Measurements from ENCODE around the gene RPF1.
"Not testable (repeated sequence)": the region's sequence is repeated elsewhere in the genome, so short reads cannot be mapped to it uniquely, and the experiment has no call there.

Gene RPF1

DNA sequence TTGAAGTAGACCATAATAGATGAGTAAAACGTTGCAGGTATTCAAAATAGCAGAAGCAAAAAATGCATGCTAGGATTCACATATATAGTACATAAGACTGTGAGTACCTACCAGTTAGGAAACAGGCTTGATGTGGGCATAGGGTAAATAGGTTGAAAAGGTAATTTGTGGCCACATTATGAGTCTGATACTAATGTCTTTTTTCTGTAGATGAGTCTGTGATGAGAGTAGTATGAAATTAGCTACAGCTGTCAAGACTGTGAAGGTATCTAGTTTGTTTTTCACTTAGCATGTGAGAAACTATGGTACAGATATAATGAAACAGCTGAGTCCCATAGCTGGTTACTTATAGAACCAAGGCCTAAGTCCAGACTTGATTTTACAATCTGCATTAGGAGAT lies 14.7 kb downstream of the RPF1 start:
- no peak for DNase-seq

DNA sequence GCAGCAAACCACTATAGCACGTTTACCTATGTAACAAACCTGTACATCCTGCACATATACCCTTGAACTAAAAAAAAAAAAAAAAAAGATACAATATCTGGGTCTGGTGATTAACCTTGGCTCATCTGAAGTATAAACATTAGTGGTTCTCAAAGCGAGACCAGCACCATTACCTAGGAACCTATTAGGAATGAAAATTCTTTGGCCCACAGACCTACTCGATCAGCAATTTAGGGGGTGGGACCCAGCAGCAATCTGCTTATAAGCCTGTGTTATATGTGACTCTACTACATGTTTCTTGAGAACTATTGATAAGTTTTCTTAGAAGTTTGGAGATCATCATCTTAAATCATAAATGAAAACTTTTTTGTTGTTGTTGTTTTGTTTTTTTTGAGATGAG lies 17.4 kb downstream of the RPF1 start:
- DNase-seq: no peak

DNA sequence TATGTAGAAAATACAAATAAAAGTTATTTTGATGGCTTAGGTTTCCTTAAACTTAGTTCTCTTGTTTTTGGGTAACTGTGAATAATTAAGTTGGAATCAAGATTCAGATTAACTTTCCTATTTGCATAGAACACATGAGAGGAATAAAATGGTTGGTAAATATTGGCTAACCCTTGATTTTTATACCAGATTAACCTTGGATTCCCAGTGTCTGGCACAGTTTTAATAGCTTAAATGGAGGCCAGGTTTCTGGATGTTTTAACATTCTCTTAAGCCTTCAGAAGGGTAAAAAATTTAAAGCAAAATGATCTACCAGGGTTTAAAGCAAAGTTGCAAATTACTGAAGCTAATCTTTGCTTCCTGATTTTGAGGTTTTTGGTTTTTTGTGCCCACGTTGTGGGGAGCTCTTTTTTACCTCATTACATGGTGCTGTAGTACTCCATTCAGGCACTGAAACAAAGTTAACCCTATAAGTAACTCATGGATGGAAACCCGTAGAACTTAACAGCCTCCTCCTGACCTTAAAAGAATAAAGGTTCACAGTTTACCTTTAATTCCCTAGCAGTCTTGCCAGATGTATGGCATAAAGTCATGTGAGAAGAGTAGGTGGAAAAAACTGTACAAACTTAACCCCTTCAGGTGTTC lies 18.7 kb downstream of the RPF1 start:
- DNase-seq: no peak

DNA sequence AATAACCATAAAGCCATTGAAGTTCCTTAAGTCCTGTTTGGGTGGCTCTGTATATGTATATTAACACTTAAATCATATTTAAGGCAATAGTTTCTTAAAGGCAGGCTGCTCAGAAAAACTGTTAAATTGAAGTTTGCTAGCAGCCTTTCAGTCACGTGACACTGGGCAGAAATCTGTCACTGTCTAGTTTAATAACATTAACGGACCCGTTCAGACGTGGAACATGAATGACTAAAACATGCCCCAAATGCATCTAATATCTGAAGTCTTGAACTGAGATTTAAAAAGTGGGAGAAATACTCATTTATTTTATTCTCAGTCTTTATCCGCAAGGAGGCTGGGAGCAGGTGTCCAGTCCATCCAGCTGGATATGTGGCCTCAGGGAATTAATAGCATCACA lies 23.9 kb downstream of the RPF1 start:
- no peak for DNase-seq

DNA sequence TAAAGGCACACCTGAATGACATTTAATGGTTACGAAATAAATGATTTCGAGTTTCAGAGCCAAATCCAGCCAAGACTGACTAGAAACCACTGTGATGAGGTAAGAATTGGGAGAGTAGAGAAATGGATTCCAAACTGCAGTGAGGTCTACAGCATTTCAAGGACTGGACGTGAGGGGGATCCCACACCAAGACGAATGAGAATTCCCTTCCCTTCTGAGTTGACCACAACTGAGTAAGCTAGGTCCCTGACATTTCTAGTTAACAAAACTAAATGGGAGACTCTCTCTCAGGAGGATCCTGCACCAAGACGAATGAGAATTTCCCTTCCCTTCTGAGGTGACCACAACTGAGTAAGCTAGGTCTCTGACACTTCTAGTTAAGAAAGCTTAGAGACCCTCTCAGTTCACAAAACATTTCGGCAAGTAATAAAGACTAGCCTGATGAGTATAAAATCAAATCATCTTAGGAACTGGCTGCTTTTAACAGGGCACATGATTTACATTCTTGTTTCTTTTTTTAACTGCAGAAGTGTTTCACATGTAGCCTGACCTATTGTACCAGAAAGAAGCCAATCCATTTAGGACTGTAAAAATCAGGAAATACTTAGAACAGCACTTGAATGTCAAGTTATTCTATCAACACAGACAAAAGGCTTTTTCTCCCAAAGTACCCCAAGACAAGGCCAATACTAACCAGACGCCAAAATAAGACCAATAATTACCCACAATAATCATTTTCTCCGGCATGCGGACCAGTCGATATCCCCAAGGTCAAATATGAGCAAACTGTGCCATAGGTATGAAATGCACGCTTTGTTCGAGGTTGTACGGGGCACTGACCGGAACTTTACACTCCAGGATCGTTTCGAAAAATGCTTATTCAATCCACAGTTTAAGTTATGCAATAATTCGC lies 25.8 kb downstream of the RPF1 start:
- DNase-seq: no peak

DNA sequence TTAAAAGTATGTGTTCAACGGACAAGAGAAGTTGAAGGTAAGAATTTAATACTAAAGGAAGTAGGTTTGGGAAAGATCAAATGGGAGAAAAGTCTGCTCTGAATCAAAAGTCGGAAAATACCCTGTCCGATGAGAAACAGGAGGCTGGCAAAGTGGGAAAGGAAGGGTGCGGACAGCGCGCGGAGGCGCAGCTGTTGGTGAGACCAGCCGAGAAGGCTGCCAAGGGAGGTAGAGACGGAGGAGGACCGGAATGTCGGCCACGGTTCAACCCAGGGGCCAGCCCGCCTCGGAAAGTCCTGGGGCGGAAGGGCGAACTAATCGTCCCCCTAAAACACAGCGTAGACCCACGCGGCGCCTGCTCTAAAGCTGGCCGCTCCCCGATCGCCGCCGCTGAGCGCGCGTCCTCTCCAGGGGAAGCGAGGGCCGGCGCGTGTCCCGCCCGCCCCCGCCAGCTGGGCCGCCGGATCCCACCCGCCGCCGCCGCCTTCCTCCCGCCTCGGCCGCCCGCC lies 26.5 kb downstream of the RPF1 start:
- DNase-seq: no peak

DNA sequence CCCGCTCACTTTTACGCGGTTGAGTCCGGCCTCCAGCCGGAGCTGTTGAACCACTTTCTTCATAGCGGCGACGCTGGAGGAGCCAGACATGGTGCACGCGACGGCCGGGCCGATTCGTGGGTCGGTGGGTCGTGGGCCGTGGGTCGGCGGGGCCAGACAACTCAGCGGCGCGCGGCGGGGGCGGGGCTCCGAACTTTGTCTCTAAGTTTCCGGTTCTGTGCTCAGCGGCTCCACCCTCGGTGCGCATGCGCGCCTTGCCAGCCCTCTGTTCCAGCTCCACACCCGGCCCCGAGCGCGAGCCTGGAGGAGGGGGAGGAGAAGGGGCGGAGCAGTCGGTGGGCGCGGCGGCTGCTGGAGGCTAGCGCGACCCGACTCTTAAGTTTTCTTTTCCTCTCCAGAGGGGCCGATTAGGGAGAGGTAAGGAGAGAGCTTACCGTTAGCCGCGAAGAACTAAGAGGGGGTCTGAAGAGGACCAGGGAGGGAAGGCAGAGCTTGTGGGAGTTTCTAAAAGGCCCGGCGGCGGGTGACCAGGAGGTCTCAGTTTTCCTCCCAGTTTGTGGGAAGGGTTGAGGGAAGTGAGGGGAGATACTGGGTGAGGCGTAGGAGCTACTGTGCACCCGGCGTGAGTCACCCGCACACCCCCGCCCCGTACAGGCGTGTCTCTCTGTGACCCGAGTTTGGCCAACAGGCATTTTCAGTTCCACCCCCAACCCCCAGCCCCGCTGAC lies 27.1 kb downstream of the RPF1 start, which contains the start of the genes GNG5 and SPATA1:
TSS of gene GNG5 (minus strand) at position 580 of the 727 bp plus-strand sequence. CDS start at position 90, 490 bp downstream.
TSS of gene SPATA1 (plus strand) at position 385 of the 727 bp plus-strand sequence. CDS start 9,974 bp downstream, outside the sequence.
- DNase-seq: peak; percentile 92

DNA sequence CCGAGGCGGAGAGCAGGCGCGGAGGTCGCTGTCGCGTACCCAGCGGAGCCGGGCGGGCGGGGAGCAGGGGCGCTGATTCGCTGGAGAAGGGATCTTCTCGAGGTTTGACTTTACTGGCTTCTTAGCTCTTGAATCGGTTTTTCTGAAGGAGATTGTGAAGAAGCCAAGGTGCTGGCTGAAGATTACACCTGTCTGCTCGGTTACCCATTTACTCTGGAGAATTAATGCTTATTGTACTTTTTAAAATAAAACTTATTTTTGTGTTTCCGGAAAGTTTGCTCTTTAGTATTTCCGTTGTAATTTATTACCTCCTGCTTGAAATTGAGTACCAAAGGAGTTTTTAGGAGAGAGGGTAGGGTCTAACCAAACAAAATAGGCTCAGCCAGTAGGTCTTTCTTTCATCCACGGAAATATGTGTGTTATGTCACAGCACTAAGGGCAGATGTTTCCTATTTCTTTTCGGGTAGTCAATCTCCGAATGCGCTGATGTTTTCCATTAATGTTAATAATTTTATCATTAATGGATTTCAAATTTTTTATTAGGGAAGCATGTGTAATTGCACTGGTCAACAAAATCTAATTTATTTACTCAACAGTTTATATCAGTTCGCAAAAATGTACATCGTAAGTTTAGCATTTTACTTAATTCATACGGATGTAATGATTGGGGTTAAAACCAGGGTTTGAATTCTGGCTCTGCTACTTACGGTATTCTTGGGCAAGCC lies 27.8 kb downstream of the RPF1 start:
- DNase-seq: no peak

DNA sequence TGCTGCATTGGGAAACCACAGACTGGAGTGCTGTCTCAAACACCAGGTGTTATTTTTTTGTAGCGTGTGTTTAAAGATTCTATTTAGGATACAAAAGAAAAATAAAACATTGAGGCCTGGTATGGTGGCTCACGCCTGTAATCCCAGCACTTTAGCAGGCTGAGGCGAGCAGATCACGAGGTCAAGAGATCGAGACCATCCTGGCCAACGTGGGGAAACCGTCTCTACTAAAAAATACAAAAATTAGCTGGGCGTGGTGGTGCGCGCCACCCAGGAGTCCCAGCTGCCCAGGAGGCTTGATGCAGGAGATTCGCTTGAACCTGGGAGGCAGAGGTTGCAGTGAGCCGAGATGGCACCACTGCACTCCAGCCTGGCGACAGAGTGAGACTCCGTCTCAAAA lies 28.8 kb downstream of the RPF1 start:
- not testable (repeated sequence) for DNase-seq

DNA sequence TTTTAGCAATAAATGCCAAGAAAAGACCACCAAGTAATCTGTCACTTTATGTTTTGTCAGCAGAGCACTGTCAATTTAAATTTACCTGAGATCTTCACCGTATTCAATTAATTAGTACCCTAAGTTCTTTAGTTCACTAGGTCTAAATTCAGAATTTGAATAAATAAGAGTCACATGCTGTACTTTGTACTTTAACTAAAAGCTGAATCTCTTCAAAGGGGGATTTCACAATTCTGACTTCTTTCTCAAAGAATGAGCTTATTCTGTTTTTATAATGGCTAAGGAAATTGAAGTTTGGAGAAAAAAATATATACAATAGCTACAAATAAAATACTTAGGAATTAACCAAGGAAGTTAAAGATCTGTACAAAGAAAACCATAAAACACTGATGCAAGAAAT lies 29.4 kb downstream of the RPF1 start:
- no peak for DNase-seq

DNA sequence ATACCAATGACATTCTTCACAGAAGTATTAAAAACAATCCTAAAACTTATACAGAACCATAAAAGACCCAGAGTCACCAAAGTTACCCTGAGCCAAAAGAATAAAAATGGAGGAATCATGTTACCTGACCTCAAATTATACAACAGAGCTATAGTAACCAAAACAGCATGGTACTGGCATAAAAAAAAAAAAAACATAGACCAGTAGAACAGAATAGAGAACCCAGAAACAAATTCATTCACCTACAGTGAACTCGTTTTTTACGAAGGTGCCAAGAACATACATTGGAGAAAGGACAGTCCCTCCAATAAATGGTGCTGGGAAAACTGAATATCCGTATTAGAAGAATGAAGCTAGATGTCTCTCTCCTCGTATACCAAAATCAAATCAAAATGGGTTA lies 30.0 kb downstream of the RPF1 start:
- DNase-seq: no peak

DNA sequence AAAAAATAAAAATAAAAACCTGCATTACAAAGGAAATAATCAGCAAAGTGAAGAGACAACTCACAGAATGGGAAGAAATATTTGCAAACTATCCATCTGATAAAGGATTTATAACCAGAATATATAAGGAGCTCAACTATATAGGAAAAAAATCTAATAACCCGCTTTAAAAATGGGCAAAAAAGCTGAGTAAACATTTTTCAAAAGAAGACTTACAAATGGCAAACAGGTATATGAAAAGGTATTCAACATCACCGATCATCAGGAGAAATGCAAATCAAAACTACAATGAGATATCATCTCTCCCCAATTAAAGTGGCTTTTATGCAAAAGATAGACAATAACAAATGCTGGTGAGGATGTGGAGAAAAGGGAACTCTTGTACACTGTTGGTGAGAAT lies 31.1 kb downstream of the RPF1 start:
- DNase-seq: no peak

DNA sequence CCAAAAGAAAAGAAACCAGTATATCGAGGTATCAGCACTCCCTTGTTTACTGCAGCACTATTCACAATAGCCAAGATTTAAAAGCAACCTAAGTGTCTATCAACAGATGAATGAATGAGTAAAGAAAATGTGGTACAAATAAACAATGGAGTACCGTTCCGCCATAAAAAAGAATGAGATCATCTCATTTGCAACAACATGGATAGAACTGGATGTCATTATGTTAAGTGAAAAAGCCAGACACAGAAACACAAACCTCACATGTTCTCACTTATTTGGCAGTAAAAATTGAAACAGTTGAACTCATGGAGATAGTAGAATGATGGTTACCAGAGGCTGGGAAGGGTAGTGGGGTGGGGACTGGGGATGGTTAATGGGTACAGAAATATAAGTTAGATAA lies 31.6 kb downstream of the RPF1 start:
- DNase-seq: no peak

DNA sequence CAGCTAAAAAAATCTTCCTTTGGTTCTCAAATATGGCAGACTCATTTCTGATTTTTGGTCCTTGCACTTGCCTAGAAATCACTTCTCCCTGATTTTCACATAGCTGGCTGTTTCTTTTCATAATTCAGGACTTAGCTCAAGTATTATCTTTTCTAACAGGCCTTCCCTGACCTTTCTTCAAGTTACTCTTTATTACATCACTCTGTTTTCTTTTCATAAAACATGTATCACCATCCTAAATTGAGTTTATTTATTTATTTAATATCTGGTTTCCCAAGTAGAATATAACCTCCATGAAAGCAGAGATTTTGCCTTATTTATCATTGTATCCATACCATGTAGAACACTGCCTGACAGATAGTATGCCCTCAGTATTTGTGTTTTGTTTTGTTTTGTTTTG lies 45.5 kb downstream of the RPF1 start:
- no peak for DNase-seq

DNA sequence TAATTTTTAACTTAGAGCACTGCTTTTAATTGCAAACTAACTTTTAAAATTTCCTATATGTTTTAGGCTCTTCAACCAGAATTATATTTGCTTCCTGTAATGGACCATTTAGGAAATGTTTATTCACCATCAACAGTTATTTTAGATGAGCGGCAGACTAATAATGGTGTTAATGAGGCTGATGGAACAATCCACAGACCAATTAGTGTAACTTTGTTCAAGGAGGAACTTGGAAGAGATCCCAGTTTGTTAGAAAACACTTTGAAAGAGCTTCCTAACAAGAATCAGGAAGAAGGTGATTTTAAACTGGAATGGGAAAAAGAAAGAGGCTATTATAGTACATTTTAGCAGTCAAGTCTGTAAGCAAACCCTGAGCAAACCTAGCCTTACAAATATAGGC lies 46.7 kb downstream of the RPF1 start:
- no peak for DNase-seq

DNA sequence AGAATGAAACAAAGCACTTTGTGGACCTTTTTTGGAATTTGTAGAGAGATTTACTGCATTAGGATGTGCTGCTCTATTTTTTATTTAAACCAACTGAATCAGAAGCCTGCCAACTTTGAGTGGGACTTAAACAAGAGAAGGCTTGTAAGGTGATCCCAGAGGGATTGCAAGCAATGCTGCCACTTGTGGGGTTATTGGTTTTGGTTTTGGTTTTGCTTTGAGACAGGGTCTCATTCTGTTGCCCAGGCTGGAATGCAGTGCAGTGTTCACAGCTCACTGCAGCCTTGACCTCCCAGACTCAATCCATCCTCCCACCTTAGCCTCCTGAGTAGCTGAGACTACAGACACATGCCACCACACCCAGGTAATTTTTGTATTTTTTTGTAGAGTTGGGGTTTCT lies 59.5 kb downstream of the RPF1 start:
- no peak for DNase-seq

DNA sequence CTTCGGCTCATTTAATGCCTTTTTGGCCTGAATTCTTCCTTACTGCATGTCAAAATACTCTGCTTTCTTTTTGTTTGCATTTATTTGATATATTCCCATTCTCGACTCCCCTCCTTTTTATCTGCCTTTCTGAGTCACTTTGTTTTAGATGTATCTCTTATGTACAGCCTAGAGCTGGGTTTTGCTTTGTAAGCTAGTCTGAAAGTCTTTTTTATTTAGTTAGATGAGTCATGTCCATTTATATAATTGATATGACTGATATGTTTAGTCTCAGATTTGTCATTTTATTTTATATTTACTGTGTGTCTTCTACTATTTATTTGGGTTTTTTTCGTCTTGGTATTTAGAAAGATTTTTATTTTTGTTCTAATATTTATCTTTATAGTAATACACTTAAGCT lies 60.9 kb downstream of the RPF1 start:
- DNase-seq: no peak

DNA sequence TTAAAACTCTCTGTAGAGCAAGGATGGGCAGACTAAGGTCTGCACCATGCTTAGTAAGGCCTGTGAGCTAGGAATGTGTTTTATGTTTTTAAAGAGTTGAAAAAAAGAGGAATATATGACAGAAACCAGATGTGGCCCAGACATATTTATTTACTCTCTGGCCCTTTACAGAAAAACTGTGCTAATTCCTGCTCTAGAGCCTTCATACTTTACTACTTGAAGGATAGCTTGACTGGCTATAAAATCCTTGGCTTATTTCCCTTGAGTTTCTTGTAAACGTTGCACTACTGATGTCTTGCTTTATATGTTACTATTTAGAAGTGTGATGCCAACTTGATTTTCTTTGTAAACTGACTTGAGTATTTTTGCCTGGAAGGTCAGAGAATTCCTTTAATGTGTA lies 61.7 kb downstream of the RPF1 start:
- no peak for DNase-seq

DNA sequence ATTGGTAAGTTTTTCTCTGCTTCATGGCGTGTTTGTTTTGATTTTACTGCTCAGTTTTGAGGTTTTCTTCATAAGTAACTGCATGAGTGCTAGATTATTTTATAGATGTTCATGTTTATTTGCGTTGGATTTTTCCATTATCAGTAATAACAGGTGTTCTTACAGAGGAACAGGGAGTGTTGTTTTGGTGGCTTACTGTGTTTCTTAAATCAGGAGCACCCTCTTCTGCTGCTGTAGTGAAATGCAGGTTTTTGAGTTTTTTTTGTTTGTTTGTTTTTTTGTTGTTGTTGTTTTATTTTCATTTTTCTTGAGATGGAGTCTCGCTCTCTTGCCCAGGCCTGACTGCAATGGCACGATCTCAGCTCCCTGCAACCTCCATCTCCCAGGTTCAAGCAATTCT lies 62.6 kb downstream of the RPF1 start:
- DNase-seq: no peak
